Esophagus squamous epithelium (tissue), 5 donors: ENCODE measurements around the gene SPRR2A. TPM values are rescaled to one million over a fixed set of nuclear protein-coding genes. Genes with fewer than 3 reads are reported as not detected.
A peak's percentile ranks its signal among the peaks of the same experiment; 100 is the strongest.

Source experiments
- DNase-seq: peaks from one replicate; lab custom pipeline; 2025; lab: John Stamatoyannopoulos, UW
- H3K27ac ChIP-seq, 4 donors: fragments of 200-600 bp; sonication (generic); one replicate each; pipeline ENCODE4 v1.5.1; 2016 to 2019; ENCODE audit warnings: mild to moderate bottlenecking in 1 of 4
- H3K27me3 ChIP-seq, 4 donors: fragments of 200-600 bp; sonication (generic); 1 replicate in 3 of 4; 2 replicates in 1 of 4; pipeline versions ENCODE4 v1.5.1 to v1.6.0; 2017 to 2021; ENCODE audit warnings: antibody characterized with exemption in 1 of 4
- H3K36me3 ChIP-seq, 3 donors: fragments of 200-600 bp; sonication (generic); one replicate each; pipeline ENCODE4 v1.5.1; 2016 to 2019
- H3K4me1 ChIP-seq, 3 donors: fragments of 200-600 bp; sonication (generic); one replicate each; pipeline ENCODE4 v1.5.1; 2017 to 2019
- H3K4me3 ChIP-seq, 4 donors: fragments of 200-600 bp; sonication (generic); 1 replicate in 3 of 4; 2 replicates in 1 of 4; pipeline ENCODE4 v1.5.1; 2016 to 2019; ENCODE audit warnings: mild to moderate bottlenecking in 2 of 4, moderate library complexity in 1 of 4
- H3K9me3 ChIP-seq, 3 donors: fragments of 200-600 bp; sonication (generic); one replicate each; pipeline ENCODE4 v1.5.1; 2016 to 2019
- CTCF ChIP-seq, 6 experiments: fragments of 450-650 bp in 4 of 6; fragments of 200-600 bp in 2 of 6; sonication (generic) in 2 of 6; IDR thresholded peaks; one replicate each; pipeline ENCODE4 v1.5.1; 2016 to 2019; ENCODE audit warnings: antibody characterized with exemption in 6 of 6, mild to moderate bottlenecking in 4 of 6, moderate library complexity in 4 of 6
- POLR2A ChIP-seq, 4 donors: fragments of 450-650 bp; IDR thresholded peaks; one replicate each; pipeline ENCODE4 v1.6.1; 2017; ENCODE audit warnings: antibody characterized with exemption in 4 of 4, mild to moderate bottlenecking in 4 of 4, moderate library complexity in 3 of 4
- WGBS, 2 donors: methylation state at CpG; one replicate each; pipeline ENCODE4 v1.1.5; 2018; 5-methylcytosine and 5-hydroxymethylcytosine counted together
- intact Hi-C: fragments of 100-400 bp; cut with DNase I; formaldehyde crosslinking; loops from one replicate; pipeline ENCODE4 v1.15.0; 2022
- total RNA-seq, 4 donors: library from RNA; depleted of rRNA; stranded (reverse); fragments of >200 nt; gene quantifications; one replicate each; pipeline ENCODE4 v1.1.0, GENCODE V29; 2016
- donor health status: DM: yes; HTN: yes; CAD: no.

SPRR2A gene
- 1,000 to 10,000 TPM in 3 of 4 donors, 10 to 100 TPM in 1; 60.3 to 5,271 (median 1,851) TPM for total RNA-seq

DNA sequence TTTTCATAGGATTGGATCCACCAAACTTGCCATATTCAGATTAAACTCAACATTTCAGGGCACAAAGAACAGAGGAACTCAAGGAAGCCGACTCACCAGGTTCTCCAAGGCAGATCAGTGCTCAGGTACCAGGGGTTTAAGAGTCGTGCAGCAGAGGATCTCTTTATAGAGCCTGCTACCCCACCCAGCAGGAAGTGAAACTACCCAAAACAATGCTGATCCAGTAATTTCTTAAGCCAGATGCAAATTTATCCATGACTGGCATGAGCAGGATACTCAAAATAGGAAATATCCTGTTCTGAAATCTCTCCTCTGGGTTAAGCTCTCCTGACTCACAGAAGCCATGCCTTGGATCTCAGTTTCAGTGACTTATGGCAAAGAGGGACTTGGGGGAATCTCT, at the start of gene SPRR2A:
Gene SPRR2A, minus strand, starts transcription at position 138 of the 400 bp plus-strand sequence. CDS start 777 bp downstream, outside the sequence.
- intact Hi-C loops = no loop called here

GRCh38 chr1:153100245-153100644, 42.9 kb upstream of the SPRR2A start:
- H3K4me1 ChIP-seq = peaks cover 0 to 9% (median 0%) of the 10 kb centered on the region in 3 donors
- peak in 1 of 6 experiments; percentile 11 for TF ChIP-seq CTCF (IDR thresholded peaks at IDR 0.05)
- TF ChIP-seq POLR2A (IDR thresholded peaks at IDR 0.05) = no peak
- peak overlapping the region in 3 of 4 donors; percentile 45 to 66 (median 56) for H3K27ac ChIP-seq
- no peaks in the 10 kb centered on the region for H3K27me3 ChIP-seq
- intact Hi-C loops = no loop called here
- DNase-seq = no peak
- H3K4me3 ChIP-seq = no peak overlapping the region
- H3K36me3 ChIP-seq = no peaks in the 10 kb centered on the region
- H3K9me3 ChIP-seq = no peaks in the 10 kb centered on the region
- WGBS, 2 donors = 51 to 62% methylated on average over 5 of the region's 5 CpGs

More for the DNA sequence above, at the start of gene SPRR2A:
- H3K4me1 ChIP-seq = peaks cover 0 to 6% (median 0%) of the 10 kb centered on the region in 3 donors
- 35 to 51% methylated on average over 2 of the region's 2 CpGs for WGBS, 2 donors
- H3K4me3 ChIP-seq = peak within 1 kb of the TSS; percentile 1 to 14 (median 4)
- DNase-seq = no peak
- no peaks in the 10 kb centered on the region for H3K9me3 ChIP-seq
- TF ChIP-seq POLR2A (IDR thresholded peaks at IDR 0.05) (no peak), CTCF (IDR thresholded peaks at IDR 0.05) (no peak)
- no peaks in the 10 kb centered on the region for H3K36me3 ChIP-seq
- peak within 1 kb of the TSS in 2 of 4 donors; percentile 52 to 60 for H3K27ac ChIP-seq
- H3K27me3 ChIP-seq = no peaks in the 10 kb centered on the region

- Histone ChIP-seq H3K27ac (peak overlapping the region in 3 of 4 donors; percentile 45 to 66 (median 56)), H3K27me3 (no peaks in the 10 kb centered on the region), H3K9me3 (no peaks in the 10 kb centered on the region), H3K4me1 (peaks cover 0 to 9% (median 0%) of the 10 kb centered on the region in 3 donors), H3K36me3 (no peaks in the 10 kb centered on the region), H3K4me3 (no peak overlapping the region)
- 73 to 85% methylated on average over 9 of the region's 9 CpGs for WGBS, 2 donors
- intact Hi-C loops = no loop called here
- TF ChIP-seq POLR2A (IDR thresholded peaks at IDR 0.05) (no peak), CTCF (IDR thresholded peaks at IDR 0.05) (no peak)
- DNase-seq = no peak
Observed at GRCh38 chr1:153099461-153100045, 42.2 kb upstream of the SPRR2A start.

GRCh38 chr1:153095764-153096163, 38.5 kb upstream of the SPRR2A start:
- Histone ChIP-seq H3K27me3 (no peaks in the 10 kb centered on the region), H3K4me3 (no peak overlapping the region), H3K4me1 (peaks cover 0 to 9% (median 0%) of the 10 kb centered on the region in 3 donors), H3K36me3 (no peaks in the 10 kb centered on the region), H3K27ac (peak overlapping the region in 1 of 4 donors; percentile 3), H3K9me3 (no peaks in the 10 kb centered on the region)
- TF ChIP-seq CTCF (IDR thresholded peaks at IDR 0.05) (no peak), POLR2A (IDR thresholded peaks at IDR 0.05) (no peak)
- intact Hi-C loops = no loop called here
- DNase-seq = no peak

GRCh38 chr1:153094426-153094825, 37.1 kb upstream of the SPRR2A start, which contains the start of gene SPRR2E:
SPRR2E (minus strand) TSS chr1:153094526; CDS start chr1:153093751, 775 bp downstream.
- H3K4me3 ChIP-seq = no peak within 1 kb of the TSS
- intact Hi-C loops = no loop called here
- TF ChIP-seq POLR2A (IDR thresholded peaks at IDR 0.05) (no peak), CTCF (IDR thresholded peaks at IDR 0.05) (no peak)
- H3K27ac ChIP-seq = peak within 1 kb of the TSS in 1 of 4 donors; percentile 3
- no peaks in the 10 kb centered on the region for H3K36me3 ChIP-seq
- H3K4me1 ChIP-seq = no peaks in the 10 kb centered on the region
- no peaks in the 10 kb centered on the region for H3K9me3 ChIP-seq
- H3K27me3 ChIP-seq = no peaks in the 10 kb centered on the region
- DNase-seq = no peak
